ENCODE results near the gene THTPA. TPM values are rescaled to one million over a fixed set of nuclear protein-coding genes. Genes with fewer than 3 reads are reported as not detected.

Gene THTPA
- polyA plus RNA-seq, 3 donors: 15.3 to 18.2 (median 17.0) TPM

GRCh38 chr14:23604148-23604547, 48.1 kb downstream of the THTPA start:
- Mint-ChIP-seq H3K9me3 (peaks cover 0 to 9% (median 2%) of the 10 kb centered on the region in 7 donors), H3K4me1 (no peaks in the 10 kb centered on the region), H3K27me3 (ENCODE audit: low read depth in 3 of 3) (peaks cover 2 to 3% (median 2%) of the 10 kb centered on the region in 3 donors), H3K27ac (no peak overlapping the region), H3K4me3 (no peak overlapping the region), H3K36me3 (no peaks in the 10 kb centered on the region)
- Histone ChIP-seq H3K4me1 (ENCODE audit: control insufficient read depth in 1 of 2, insufficient read depth in 2 of 2, low read length in 2 of 2) (no peaks in the 10 kb centered on the region), H2AFZ (ENCODE audit: insufficient read depth, low read depth, low read length, poor library complexity, severe bottlenecking) (no peak overlapping the region), H3K9ac (ENCODE audit: insufficient read depth, low read length, poor library complexity, severe bottlenecking) (no peak overlapping the region), H3K79me2 (ENCODE audit: insufficient read depth, low read length) (no peaks in the 10 kb centered on the region), H3K36me3 (replicated peaks in 1 of 2; ENCODE audit: control insufficient read depth in 1 of 2, insufficient read depth in 2 of 2, low read length in 2 of 2) (no peaks in the 10 kb centered on the region), H3K4me3 (replicated peaks in 1 of 3; ENCODE audit: low read depth in 2 of 3, low read length in 3 of 3) (no peak overlapping the region), H3K4me2 (replicated peaks; ENCODE audit: extremely low read depth, low read length, poor library complexity, severe bottlenecking) (no peak overlapping the region), H3K27ac (ENCODE audit: low read depth in 1 of 2, low read length in 2 of 2) (no peak overlapping the region), H3K9me3 (replicated peaks in 1 of 2; ENCODE audit: control insufficient read depth in 1 of 2, insufficient read depth in 1 of 2, low read length in 2 of 2) (no peaks in the 10 kb centered on the region), H4K20me1 (ENCODE audit: insufficient read depth, low read length) (no peaks in the 10 kb centered on the region), H3K27me3 (ENCODE audit: control insufficient read depth in 2 of 2, insufficient read depth in 2 of 2, low read length in 2 of 2) (no peaks in the 10 kb centered on the region)
- 100% methylated on average over 2 of the region's 2 CpGs for WGBS (ENCODE audit: insufficient coverage)
- TF ChIP-seq CTCF (IDR thresholded peaks at IDR 0.05): no peak
- DNase-seq: no peak
- intact Hi-C loops (cut with micrococcal nuclease): no loop called here

GRCh38 chr14:23604675-23605170, 48.7 kb downstream of the THTPA start:
- WGBS (ENCODE audit: insufficient coverage): 100% methylated on average over 3 of the region's 3 CpGs
- Mint-ChIP-seq H3K9me3 (peaks cover 0 to 6% (median 3%) of the 10 kb centered on the region in 7 donors), H3K36me3 (no peaks in the 10 kb centered on the region), H3K27me3 (ENCODE audit: low read depth in 3 of 3) (peaks cover 2 to 3% (median 2%) of the 10 kb centered on the region in 3 donors), H3K4me1 (no peaks in the 10 kb centered on the region), H3K4me3 (no peak overlapping the region), H3K27ac (peak overlapping the region in 1 of 7 donors; percentile 11)
- Histone ChIP-seq H3K27me3 (ENCODE audit: control insufficient read depth in 2 of 2, insufficient read depth in 2 of 2, low read length in 2 of 2) (no peaks in the 10 kb centered on the region), H2AFZ (ENCODE audit: insufficient read depth, low read depth, low read length, poor library complexity, severe bottlenecking) (no peak overlapping the region), H3K4me1 (ENCODE audit: control insufficient read depth in 1 of 2, insufficient read depth in 2 of 2, low read length in 2 of 2) (no peaks in the 10 kb centered on the region), H3K36me3 (replicated peaks in 1 of 2; ENCODE audit: control insufficient read depth in 1 of 2, insufficient read depth in 2 of 2, low read length in 2 of 2) (no peaks in the 10 kb centered on the region), H3K4me3 (replicated peaks in 1 of 3; ENCODE audit: low read depth in 2 of 3, low read length in 3 of 3) (no peak overlapping the region), H3K27ac (ENCODE audit: low read depth in 1 of 2, low read length in 2 of 2) (no peak overlapping the region), H3K79me2 (ENCODE audit: insufficient read depth, low read length) (no peaks in the 10 kb centered on the region), H3K4me2 (replicated peaks; ENCODE audit: extremely low read depth, low read length, poor library complexity, severe bottlenecking) (no peak overlapping the region), H3K9ac (ENCODE audit: insufficient read depth, low read length, poor library complexity, severe bottlenecking) (no peak overlapping the region), H4K20me1 (ENCODE audit: insufficient read depth, low read length) (no peaks in the 10 kb centered on the region), H3K9me3 (replicated peaks in 1 of 2; ENCODE audit: control insufficient read depth in 1 of 2, insufficient read depth in 1 of 2, low read length in 2 of 2) (no peaks in the 10 kb centered on the region)
- no peak for TF ChIP-seq CTCF (IDR thresholded peaks at IDR 0.05)
- no peak for DNase-seq
- intact Hi-C loops (cut with micrococcal nuclease): no loop called here
